Testis (tissue), 2 donors: Measurements from ENCODE around the gene CLCN7.

ENCODE experiments used
- POLR2A ChIP-seq: fragments of 450-650 bp; IDR thresholded peaks from one replicate; pipeline ENCODE4 v1.6.1; 2017; ENCODE audit warnings: antibody characterized with exemption, mild to moderate bottlenecking, moderate library complexity
- TF ChIP-seq, protein P1 (sequence below), 3 experiments: fragments of 450-650 bp in 2 of 3; fragments of 200-600 bp in 1 of 3; sonication (generic) in 1 of 3; IDR thresholded peaks; one replicate each; pipeline ENCODE4 v1.5.1; 2016 to 2019; ENCODE audit warnings: antibody characterized with exemption in 3 of 3, mild to moderate bottlenecking in 2 of 3, moderate library complexity in 1 of 3

DNA sequence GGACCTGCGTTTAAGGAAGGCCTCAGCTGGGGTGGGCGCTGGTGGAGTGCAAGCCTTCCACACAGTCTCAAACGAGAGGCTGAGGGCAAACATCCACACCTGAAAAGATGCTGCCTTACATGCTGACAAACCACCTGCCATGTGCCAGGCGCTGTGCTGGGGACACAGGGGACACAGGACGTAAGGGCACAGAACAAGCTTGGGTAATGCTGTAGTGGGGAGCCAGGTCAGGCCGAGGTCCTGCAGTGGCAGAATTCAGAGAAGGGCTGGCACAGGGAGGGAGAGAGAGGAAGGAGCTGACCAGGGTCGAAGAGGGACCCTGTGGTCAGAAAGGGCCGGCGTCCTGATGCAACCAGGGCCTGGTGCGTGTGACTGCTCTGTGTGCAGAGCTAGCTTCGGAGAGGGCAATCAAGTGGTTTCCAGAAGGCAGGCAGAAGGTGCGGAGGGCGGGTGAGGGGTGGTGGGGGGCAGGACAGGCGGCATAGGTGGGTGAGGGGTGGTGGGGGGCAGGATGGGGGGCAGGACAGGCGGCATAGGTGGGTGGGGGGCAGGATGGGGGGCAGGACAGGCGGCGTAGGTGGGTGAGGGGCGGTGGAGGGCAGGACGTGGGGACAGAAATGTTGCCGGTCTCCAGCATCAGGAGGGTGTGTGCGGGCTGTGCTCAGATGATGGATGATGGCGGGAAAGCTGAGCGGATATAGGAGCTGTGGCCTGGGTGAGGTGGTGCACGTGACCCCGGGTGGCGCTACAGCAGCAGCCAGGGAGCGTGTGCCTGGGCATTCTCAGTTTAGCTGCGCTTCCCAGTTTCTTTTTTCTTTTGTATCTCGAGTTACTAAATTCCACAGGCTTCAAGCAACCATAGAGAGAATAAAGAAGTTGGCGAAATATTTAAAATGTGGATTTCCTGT lies 37.1 kb upstream of the CLCN7 start:
- TF ChIP-seq, protein P1, sequence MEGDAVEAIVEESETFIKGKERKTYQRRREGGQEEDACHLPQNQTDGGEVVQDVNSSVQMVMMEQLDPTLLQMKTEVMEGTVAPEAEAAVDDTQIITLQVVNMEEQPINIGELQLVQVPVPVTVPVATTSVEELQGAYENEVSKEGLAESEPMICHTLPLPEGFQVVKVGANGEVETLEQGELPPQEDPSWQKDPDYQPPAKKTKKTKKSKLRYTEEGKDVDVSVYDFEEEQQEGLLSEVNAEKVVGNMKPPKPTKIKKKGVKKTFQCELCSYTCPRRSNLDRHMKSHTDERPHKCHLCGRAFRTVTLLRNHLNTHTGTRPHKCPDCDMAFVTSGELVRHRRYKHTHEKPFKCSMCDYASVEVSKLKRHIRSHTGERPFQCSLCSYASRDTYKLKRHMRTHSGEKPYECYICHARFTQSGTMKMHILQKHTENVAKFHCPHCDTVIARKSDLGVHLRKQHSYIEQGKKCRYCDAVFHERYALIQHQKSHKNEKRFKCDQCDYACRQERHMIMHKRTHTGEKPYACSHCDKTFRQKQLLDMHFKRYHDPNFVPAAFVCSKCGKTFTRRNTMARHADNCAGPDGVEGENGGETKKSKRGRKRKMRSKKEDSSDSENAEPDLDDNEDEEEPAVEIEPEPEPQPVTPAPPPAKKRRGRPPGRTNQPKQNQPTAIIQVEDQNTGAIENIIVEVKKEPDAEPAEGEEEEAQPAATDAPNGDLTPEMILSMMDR (IDR thresholded peaks at IDR 0.05) = no peak
- TF ChIP-seq POLR2A = no peak
